Rectal smooth muscle tissue (tissue), 1 donor: ENCODE results near the gene MSL1.

Experiments used
- H3K27ac ChIP-seq: one replicate; pipeline ENCODE4 v1.7.0; 2013; ENCODE audit warnings: low read depth, low read length, inconsistent platforms
- H3K27me3 ChIP-seq: one replicate; pipeline ENCODE4 v1.7.0; 2013; ENCODE audit warnings: low read length; ENCODE audit not compliant: control insufficient read depth, insufficient read depth
- H3K36me3 ChIP-seq: one replicate; pipeline ENCODE4 v1.7.0; 2013; ENCODE audit warnings: low read length; ENCODE audit not compliant: control insufficient read depth, insufficient read depth
- H3K4me1 ChIP-seq: one replicate; pipeline ENCODE4 v1.7.0; 2013; ENCODE audit warnings: low read length; ENCODE audit not compliant: control insufficient read depth, insufficient read depth
- H3K4me3 ChIP-seq: one replicate; pipeline ENCODE4 v1.7.0; 2013; ENCODE audit warnings: low read length
- H3K9ac ChIP-seq: one replicate; pipeline ENCODE4 v1.7.0; 2013; ENCODE audit warnings: low read length

MSL1 gene

GRCh38 chr17:40103688-40104087 is 18.1 kb upstream of the MSL1 start:
- no peak overlapping the region for H3K4me3 ChIP-seq
- H3K27me3 ChIP-seq, result no peaks in the 10 kb centered on the region
- H3K36me3 ChIP-seq, result no peaks in the 10 kb centered on the region
- peak overlapping the region; percentile 64 for H3K27ac ChIP-seq
- no peak overlapping the region for H3K9ac ChIP-seq
- peaks cover 56% of the 10 kb centered on the region for H3K4me1 ChIP-seq

GRCh38 chr17:40104594-40105486 is 16.9 kb upstream of the MSL1 start:
- H3K27me3 ChIP-seq, result no peaks in the 10 kb centered on the region
- peak overlapping the region; percentile 94 for H3K27ac ChIP-seq
- H3K4me3 ChIP-seq, result no peak overlapping the region
- peaks cover 65% of the 10 kb centered on the region for H3K4me1 ChIP-seq
- H3K9ac ChIP-seq, result no peak overlapping the region
- no peaks in the 10 kb centered on the region for H3K36me3 ChIP-seq

GRCh38 chr17:40105861-40106759 is 15.7 kb upstream of the MSL1 start:
- Histone ChIP-seq H3K27me3 (no peaks in the 10 kb centered on the region), H3K4me1 (peaks cover 74% of the 10 kb centered on the region), H3K9ac (peak overlapping the region; percentile 25)

GRCh38 chr17:40106760-40107521 is 14.8 kb upstream of the MSL1 start:
- Histone ChIP-seq H3K27ac (peak overlapping the region; percentile 94), H3K36me3 (no peaks in the 10 kb centered on the region), H3K4me3 (peak overlapping the region; percentile 46), H3K27me3 (no peaks in the 10 kb centered on the region), H3K4me1 (peaks cover 77% of the 10 kb centered on the region), H3K9ac (peak overlapping the region; percentile 25)

More at GRCh38 chr17:40105861-40106759, 15.7 kb upstream of the MSL1 start:
- Histone ChIP-seq H3K4me3 (peak overlapping the region; percentile 32), H3K36me3 (no peaks in the 10 kb centered on the region), H3K27ac (peak overlapping the region; percentile 94)

GRCh38 chr17:40107522-40108174 is 14.1 kb upstream of the MSL1 start:
- no peaks in the 10 kb centered on the region for H3K36me3 ChIP-seq
- H3K9ac ChIP-seq, result peak overlapping the region; percentile 26
- peak overlapping the region; percentile 46 for H3K4me3 ChIP-seq
- peaks cover 84% of the 10 kb centered on the region for H3K4me1 ChIP-seq
- no peaks in the 10 kb centered on the region for H3K27me3 ChIP-seq
- peak overlapping the region; percentile 94 for H3K27ac ChIP-seq

- Histone ChIP-seq H3K9ac (no peak overlapping the region), H3K36me3 (no peaks in the 10 kb centered on the region), H3K4me1 (peaks cover 86% of the 10 kb centered on the region), H3K4me3 (no peak overlapping the region), H3K27ac (peak overlapping the region; percentile 94), H3K27me3 (no peaks in the 10 kb centered on the region)
Observed at GRCh38 chr17:40108970-40109824, 12.6 kb upstream of the MSL1 start.

- Histone ChIP-seq H3K4me1 (peaks cover 79% of the 10 kb centered on the region), H3K36me3 (no peaks in the 10 kb centered on the region), H3K4me3 (no peak overlapping the region), H3K27me3 (no peaks in the 10 kb centered on the region), H3K27ac (peak overlapping the region; percentile 94), H3K9ac (no peak overlapping the region)
Observed at GRCh38 chr17:40110026-40110845, 11.5 kb upstream of the MSL1 start.

- Histone ChIP-seq H3K36me3 (no peaks in the 10 kb centered on the region), H3K27ac (peak overlapping the region; percentile 94), H3K9ac (no peak overlapping the region), H3K4me3 (peak overlapping the region; percentile 25), H3K4me1 (peaks cover 67% of the 10 kb centered on the region), H3K27me3 (no peaks in the 10 kb centered on the region)
Observed at GRCh38 chr17:40111221-40112128, 10.3 kb upstream of the MSL1 start.

GRCh38 chr17:40112191-40112711 is 9.5 kb upstream of the MSL1 start:
- Histone ChIP-seq H3K9ac (no peak overlapping the region), H3K27ac (peak overlapping the region; percentile 94), H3K4me1 (peaks cover 59% of the 10 kb centered on the region), H3K4me3 (peak overlapping the region; percentile 1), H3K36me3 (no peaks in the 10 kb centered on the region), H3K27me3 (no peaks in the 10 kb centered on the region)
